HFFc6 (cell line): ENCODE data around the gene U2AF2. TPM values are rescaled to one million over a fixed set of nuclear protein-coding genes. Genes with fewer than 3 reads are reported as not detected.

Experiments
- DNase-seq: peaks from one replicate; pipeline ENCODE4 v3.0.0-alpha.2; 2018
- H3K27ac Mint-ChIP-seq: 2 replicates; pipeline ENCODE4 v1.8.0; 2020; ENCODE audit warnings: mild to moderate bottlenecking, mixed read lengths
- H3K27me3 Mint-ChIP-seq: 2 replicates; pipeline ENCODE4 v1.8.0; 2021; ENCODE audit warnings: mild to moderate bottlenecking, moderate library complexity, mixed read lengths; ENCODE audit not compliant: insufficient read depth
- H3K36me3 Mint-ChIP-seq: 2 replicates; pipeline ENCODE4 v1.8.0; 2021; ENCODE audit warnings: low read depth, mixed read lengths
- H3K4me1 Mint-ChIP-seq: 2 replicates; pipeline ENCODE4 v1.8.0; 2020; ENCODE audit warnings: low read depth, mixed read lengths
- H3K4me3 Mint-ChIP-seq: 2 replicates; pipeline ENCODE4 v1.8.0; 2020; ENCODE audit warnings: mild to moderate bottlenecking, moderate library complexity, mixed read lengths
- H3K9me3 Mint-ChIP-seq: 2 replicates; pipeline ENCODE4 v1.8.0; 2020; ENCODE audit warnings: mild to moderate bottlenecking, mixed read lengths
- CTCF ChIP-seq: fragments of 200-600 bp; sonication (generic); IDR thresholded peaks from 2 replicates; pipeline ENCODE4 v1.5.0; 2021; ENCODE audit warnings: antibody characterized with exemption, mild to moderate bottlenecking
- total RNA-seq, 6 experiments: library from RNA; stranded (reverse); fragmentation: NEBNext Ultra II Directional; extraction: Animal tissue kit (Norgen Biotek cat#: 25700); gene quantifications; 2 replicates in 1 of 6; 3 replicates in 5 of 6; pipeline ENCODE4 v1.2.3, GENCODE V29; 2021

U2AF2 gene
- total RNA-seq, 6 experiments from 2014 or later: 212 to 241 (median 226) TPM

GRCh38 chr19:55623130-55623529, 31.7 kb upstream of the U2AF2 start:
- no peaks in the 10 kb centered on the region; the same call in 1 of the 2 replicates for H3K9me3 Mint-ChIP-seq
- DNase-seq: no peak
- H3K36me3 Mint-ChIP-seq: peaks cover 26% of the 10 kb centered on the region
- TF ChIP-seq CTCF: no peak
- no peak overlapping the region for H3K4me3 Mint-ChIP-seq
- H3K27me3 Mint-ChIP-seq: peaks cover 3% of the 10 kb centered on the region
- H3K4me1 Mint-ChIP-seq: peaks cover 31% of the 10 kb centered on the region
- no peak overlapping the region for H3K27ac Mint-ChIP-seq

GRCh38 chr19:55623561-55623960, 31.3 kb upstream of the U2AF2 start:
- H3K27me3 Mint-ChIP-seq: peaks cover 3% of the 10 kb centered on the region
- H3K36me3 Mint-ChIP-seq: peaks cover 26% of the 10 kb centered on the region
- DNase-seq: no peak

GRCh38 chr19:55624109-55625003, 30.5 kb upstream of the U2AF2 start, which contains the start of gene ZNF784:
TSS of gene ZNF784 (minus strand) at chr19:55624566. CDS start at chr19:55624561, 5 bp downstream.
- H3K27me3 Mint-ChIP-seq: peaks cover 3% of the 10 kb centered on the region
- no peak for TF ChIP-seq CTCF
- peak; percentile 79 for DNase-seq
- H3K27ac Mint-ChIP-seq: peak within 1 kb of the TSS; percentile 96
- H3K36me3 Mint-ChIP-seq: peaks cover 25% of the 10 kb centered on the region
- peak within 1 kb of the TSS; percentile 88 for H3K4me3 Mint-ChIP-seq
- peaks cover 29% of the 10 kb centered on the region for H3K4me1 Mint-ChIP-seq
- H3K9me3 Mint-ChIP-seq: no peaks in the 10 kb centered on the region; the same call in 1 of the 2 replicates

More at GRCh38 chr19:55623561-55623960, 31.3 kb upstream of the U2AF2 start:
- Mint-ChIP-seq H3K9me3 (no peaks in the 10 kb centered on the region; the same call in 1 of the 2 replicates), H3K27ac (peak overlapping the region; percentile 96), H3K4me3 (peak overlapping the region; percentile 88), H3K4me1 (peaks cover 31% of the 10 kb centered on the region)
- no peak for TF ChIP-seq CTCF

GRCh38 chr19:55625004-55625326, 29.9 kb upstream of the U2AF2 start:
- Mint-ChIP-seq H3K27me3 (peaks cover 3% of the 10 kb centered on the region; the same call in 1 of the 2 replicates), H3K27ac (peak overlapping the region; percentile 96), H3K4me3 (peak overlapping the region; percentile 88), H3K4me1 (peaks cover 23% of the 10 kb centered on the region), H3K9me3 (no peaks in the 10 kb centered on the region; the same call in 1 of the 2 replicates), H3K36me3 (peaks cover 20% of the 10 kb centered on the region)
- no peak for DNase-seq
- no peak for TF ChIP-seq CTCF

- DNase-seq: no peak
- no peak for TF ChIP-seq CTCF
- peaks cover 17% of the 10 kb centered on the region for H3K4me1 Mint-ChIP-seq
These were observed 28.5 kb upstream of the U2AF2 start for GRCh38 chr19:55626350-55626749.

More at GRCh38 chr19:55626350-55626749, 28.5 kb upstream of the U2AF2 start:
- Mint-ChIP-seq H3K27me3 (no peaks in the 10 kb centered on the region; the same call in 1 of the 2 replicates), H3K4me3 (no peak overlapping the region), H3K27ac (no peak overlapping the region), H3K36me3 (peaks cover 9% of the 10 kb centered on the region; the same call in 1 of the 2 replicates), H3K9me3 (no peaks in the 10 kb centered on the region; the same call in 1 of the 2 replicates)
